ENCODE measurements around the gene TMEM161B.
"Not testable (repeated sequence)": the region's sequence is repeated elsewhere in the genome, so short reads cannot be mapped to it uniquely, and the experiment has no call there.

The TMEM161B gene

GRCh38 chr5:88190106-88190834 lies 78.4 kb downstream of the TMEM161B start:
- peak; percentile 2 for TF ChIP-seq CTCF (IDR thresholded peaks at IDR 0.05; ENCODE audit: low read depth, low read length)
- H3K4me3 ChIP-seq (ENCODE audit: low read depth, low read length): no peak overlapping the region
- in situ Hi-C loops (cut with HindIII; ENCODE audit: low sequenced_read_pairs): no loop called here
- no peak for DNase-seq (ENCODE audit: low read depth, low spot score)

- in situ Hi-C loops (cut with HindIII; ENCODE audit: low sequenced_read_pairs); H3K4me3 ChIP-seq (ENCODE audit: low read depth, low read length); DNase-seq (ENCODE audit: low read depth, low spot score): not testable (repeated sequence)
Measured at GRCh38 chr5:88189484-88189883, 79.2 kb downstream of the TMEM161B start.

- peak; percentile 4 for DNase-seq (ENCODE audit: low read depth, low spot score)
- no peak overlapping the region for H3K4me3 ChIP-seq (ENCODE audit: low read depth, low read length)
- in situ Hi-C loops (cut with HindIII; ENCODE audit: low sequenced_read_pairs): no loop called here
- no peak for TF ChIP-seq CTCF (IDR thresholded peaks at IDR 0.05; ENCODE audit: low read depth, low read length)
Measured at GRCh38 chr5:88188458-88189132, 80.0 kb downstream of the TMEM161B start.

GRCh38 chr5:88183255-88183654 lies 85.4 kb downstream of the TMEM161B start:
- no peak for TF ChIP-seq CTCF (IDR thresholded peaks at IDR 0.05; ENCODE audit: low read depth, low read length)
- in situ Hi-C loops (cut with HindIII; ENCODE audit: low sequenced_read_pairs): no loop called here
- DNase-seq (ENCODE audit: low read depth, low spot score): no peak
- H3K4me3 ChIP-seq (ENCODE audit: low read depth, low read length): no peak overlapping the region

- H3K4me3 ChIP-seq (ENCODE audit: low read depth, low read length); DNase-seq (ENCODE audit: low read depth, low spot score); in situ Hi-C loops (cut with HindIII; ENCODE audit: low sequenced_read_pairs): not testable (repeated sequence)
Measured at GRCh38 chr5:88177486-88177885, 91.2 kb downstream of the TMEM161B start.

- in situ Hi-C loops (cut with HindIII; ENCODE audit: low sequenced_read_pairs): no loop called here
- no peak overlapping the region for H3K4me3 ChIP-seq (ENCODE audit: low read depth, low read length)
- no peak for DNase-seq (ENCODE audit: low read depth, low spot score)
- TF ChIP-seq CTCF (IDR thresholded peaks at IDR 0.05; ENCODE audit: low read depth, low read length): no peak
Measured at GRCh38 chr5:88172847-88173758, 95.5 kb downstream of the TMEM161B start.

- no peak overlapping the region for H3K4me3 ChIP-seq (ENCODE audit: low read depth, low read length)
- DNase-seq (ENCODE audit: low read depth, low spot score): no peak
- no peak for TF ChIP-seq CTCF (IDR thresholded peaks at IDR 0.05; ENCODE audit: low read depth, low read length)
- in situ Hi-C loops (cut with HindIII; ENCODE audit: low sequenced_read_pairs): no loop called here
Measured at GRCh38 chr5:88159591-88159990, 109.1 kb downstream of the TMEM161B start.

Measured in astrocyte of the spinal cord (primary cell).